ENCODE results near the gene EPM2A. TPM values are rescaled to one million over a fixed set of nuclear protein-coding genes. Genes with fewer than 3 reads are reported as not detected.
A peak's percentile ranks its signal among the peaks of the same experiment; 100 is the strongest.
"Not testable (repeated sequence)": the region's sequence is repeated elsewhere in the genome, so short reads cannot be mapped to it uniquely, and the experiment has no call there.

The EPM2A gene
- total RNA-seq, 1 donor from 2014 or later: 7.6 TPM

- no peaks in the 10 kb centered on the region for H3K27me3 ChIP-seq
- H3K9me3 ChIP-seq: no peaks in the 10 kb centered on the region
- intact Hi-C loops (cut with DNase I): no loop called here
- no peak overlapping the region for H3K27ac ChIP-seq
- H3K4me3 ChIP-seq: no peak overlapping the region
- TF ChIP-seq CTCF (IDR thresholded peaks at IDR 0.05): no peak
- H3K4me1 ChIP-seq: peaks cover 0 to 4% of the 10 kb centered on the region in 2 donors
- no peaks in the 10 kb centered on the region for H3K36me3 ChIP-seq
- DNase-seq (ENCODE audit: low spot score in 2 of 2): no peak
Observed at GRCh38 chr6:145707397-145707796, 27.9 kb downstream of the EPM2A start.

- no peak for DNase-seq (ENCODE audit: low spot score in 2 of 2)
- intact Hi-C loops (cut with DNase I): no loop called here
Observed at GRCh38 chr6:145705561-145705960, 29.8 kb downstream of the EPM2A start.

GRCh38 chr6:145704143-145704781 is 31.1 kb downstream of the EPM2A start:
- H3K9me3 ChIP-seq: no peaks in the 10 kb centered on the region
- peaks cover 0 to 7% of the 10 kb centered on the region in 2 donors for H3K4me1 ChIP-seq
- DNase-seq (ENCODE audit: low spot score in 2 of 2): no peak
- TF ChIP-seq CTCF (IDR thresholded peaks at IDR 0.05): peak in 2 of 3 experiments; percentile 53 to 59
- no peak overlapping the region for H3K27ac ChIP-seq
- H3K27me3 ChIP-seq: no peaks in the 10 kb centered on the region
- H3K36me3 ChIP-seq: no peaks in the 10 kb centered on the region
- intact Hi-C loops (cut with DNase I): no loop called here
- H3K4me3 ChIP-seq: no peak overlapping the region

More at GRCh38 chr6:145705561-145705960, 29.8 kb downstream of the EPM2A start:
- H3K4me1 ChIP-seq: peaks cover 0 to 4% of the 10 kb centered on the region in 2 donors
- no peaks in the 10 kb centered on the region for H3K9me3 ChIP-seq
- no peaks in the 10 kb centered on the region for H3K27me3 ChIP-seq
- no peak overlapping the region for H3K27ac ChIP-seq
- no peak overlapping the region for H3K4me3 ChIP-seq
- H3K36me3 ChIP-seq: no peaks in the 10 kb centered on the region
- TF ChIP-seq CTCF (IDR thresholded peaks at IDR 0.05): no peak

GRCh38 chr6:145699462-145699861 is 35.9 kb downstream of the EPM2A start:
- no peak for TF ChIP-seq CTCF (IDR thresholded peaks at IDR 0.05)
- intact Hi-C loops (cut with DNase I): no loop called here

GRCh38 chr6:145697401-145697800 is 37.9 kb downstream of the EPM2A start:
- H3K4me3 ChIP-seq; intact Hi-C loops (cut with DNase I); H3K36me3 ChIP-seq; H3K9me3 ChIP-seq; DNase-seq (ENCODE audit: low spot score in 2 of 2); H3K27ac ChIP-seq; H3K4me1 ChIP-seq; H3K27me3 ChIP-seq: not testable (repeated sequence)

More at GRCh38 chr6:145699462-145699861, 35.9 kb downstream of the EPM2A start:
- peaks cover 0 to 4% of the 10 kb centered on the region in 2 donors for H3K4me1 ChIP-seq
- H3K4me3 ChIP-seq: no peak overlapping the region
- no peak overlapping the region for H3K27ac ChIP-seq
- no peaks in the 10 kb centered on the region for H3K9me3 ChIP-seq
- H3K36me3 ChIP-seq: no peaks in the 10 kb centered on the region
- no peaks in the 10 kb centered on the region for H3K27me3 ChIP-seq
- DNase-seq (ENCODE audit: low spot score in 2 of 2): no peak

GRCh38 chr6:145694083-145694737 is 41.1 kb downstream of the EPM2A start:
- Histone ChIP-seq H3K27ac (no peak overlapping the region), H3K4me3 (no peak overlapping the region), H3K36me3 (no peaks in the 10 kb centered on the region), H3K4me1 (no peaks in the 10 kb centered on the region), H3K27me3 (no peaks in the 10 kb centered on the region), H3K9me3 (peaks cover 0 to 6% of the 10 kb centered on the region in 2 donors)
- TF ChIP-seq CTCF (IDR thresholded peaks at IDR 0.05): no peak
- DNase-seq (ENCODE audit: low spot score in 2 of 2): no peak
- intact Hi-C loops (cut with DNase I): no loop called here

Measured in ascending aorta (tissue), 2 donors.